PFSK-1 (cell line): Measurements from ENCODE around the gene BLCAP.

ENCODE experiments used
- FOXP2 ChIP-seq: optimal IDR thresholded peaks from 2 replicates; pipeline ENCODE3; 2011; ENCODE audit warnings: borderline replicate concordance, control low read depth, inconsistent platforms; ENCODE audit not compliant: insufficient read depth; ENCODE audit errors: extremely low read length, extremely low read depth
- POLR2AphosphoS5 ChIP-seq: IDR thresholded peaks from 2 replicates; pipeline ENCODE4 v1.6.1; 2012; ENCODE audit warnings: low read depth, mild to moderate bottlenecking, control low read depth, low read length, moderate library complexity
- SIN3A ChIP-seq: IDR thresholded peaks from 2 replicates; pipeline ENCODE4 v1.6.1; 2012; ENCODE audit warnings: mild to moderate bottlenecking, low read length, moderate library complexity, borderline replicate concordance; ENCODE audit not compliant: insufficient read depth
- TAF1 ChIP-seq: IDR thresholded peaks from 2 replicates; pipeline ENCODE4 v1.6.1; 2012; ENCODE audit warnings: low read length, control low read depth, borderline replicate concordance; ENCODE audit not compliant: insufficient read depth
- TF ChIP-seq, protein P1 (sequence below), 2 experiments: IDR thresholded peaks; 2 replicates each; pipeline versions ENCODE4 v1.6.1 to v1.8.0; 2011 to 2012; ENCODE audit warnings: low read depth in 2 of 2, low read length in 2 of 2, control low read depth in 1 of 2, inconsistent platforms in 1 of 2, mild to moderate bottlenecking in 1 of 2, moderate library complexity in 1 of 2; ENCODE audit not compliant: insufficient read depth in 1 of 2

BLCAP gene

DNA sequence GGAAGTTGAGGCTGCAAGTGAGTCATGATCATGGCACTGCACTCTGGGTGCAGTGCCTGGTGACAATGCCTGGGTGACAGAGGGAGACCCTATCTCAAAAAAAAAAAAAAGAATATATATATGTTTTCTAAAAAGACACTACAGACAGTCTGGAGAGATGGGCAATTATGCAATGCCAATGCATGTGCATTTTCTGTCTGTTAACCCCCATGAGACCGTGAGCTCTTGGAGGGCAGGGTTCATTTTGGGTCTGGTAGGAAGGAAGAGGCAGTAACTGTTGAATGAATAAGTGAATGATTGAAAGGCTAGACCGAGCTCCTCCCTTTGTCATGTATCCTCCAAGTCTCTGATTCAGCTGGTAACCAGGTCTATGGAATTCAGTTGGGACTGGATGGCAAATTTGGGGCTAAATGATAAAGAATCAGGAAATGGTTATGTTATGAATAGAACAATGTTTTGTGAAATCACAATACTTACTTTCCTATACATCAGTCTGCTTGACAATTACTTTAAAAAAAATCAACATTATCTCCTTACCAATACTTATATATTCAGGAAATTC is 5.6 kb upstream of the BLCAP start:
- TF ChIP-seq FOXP2 = no peak
- TF ChIP-seq, protein P1, sequence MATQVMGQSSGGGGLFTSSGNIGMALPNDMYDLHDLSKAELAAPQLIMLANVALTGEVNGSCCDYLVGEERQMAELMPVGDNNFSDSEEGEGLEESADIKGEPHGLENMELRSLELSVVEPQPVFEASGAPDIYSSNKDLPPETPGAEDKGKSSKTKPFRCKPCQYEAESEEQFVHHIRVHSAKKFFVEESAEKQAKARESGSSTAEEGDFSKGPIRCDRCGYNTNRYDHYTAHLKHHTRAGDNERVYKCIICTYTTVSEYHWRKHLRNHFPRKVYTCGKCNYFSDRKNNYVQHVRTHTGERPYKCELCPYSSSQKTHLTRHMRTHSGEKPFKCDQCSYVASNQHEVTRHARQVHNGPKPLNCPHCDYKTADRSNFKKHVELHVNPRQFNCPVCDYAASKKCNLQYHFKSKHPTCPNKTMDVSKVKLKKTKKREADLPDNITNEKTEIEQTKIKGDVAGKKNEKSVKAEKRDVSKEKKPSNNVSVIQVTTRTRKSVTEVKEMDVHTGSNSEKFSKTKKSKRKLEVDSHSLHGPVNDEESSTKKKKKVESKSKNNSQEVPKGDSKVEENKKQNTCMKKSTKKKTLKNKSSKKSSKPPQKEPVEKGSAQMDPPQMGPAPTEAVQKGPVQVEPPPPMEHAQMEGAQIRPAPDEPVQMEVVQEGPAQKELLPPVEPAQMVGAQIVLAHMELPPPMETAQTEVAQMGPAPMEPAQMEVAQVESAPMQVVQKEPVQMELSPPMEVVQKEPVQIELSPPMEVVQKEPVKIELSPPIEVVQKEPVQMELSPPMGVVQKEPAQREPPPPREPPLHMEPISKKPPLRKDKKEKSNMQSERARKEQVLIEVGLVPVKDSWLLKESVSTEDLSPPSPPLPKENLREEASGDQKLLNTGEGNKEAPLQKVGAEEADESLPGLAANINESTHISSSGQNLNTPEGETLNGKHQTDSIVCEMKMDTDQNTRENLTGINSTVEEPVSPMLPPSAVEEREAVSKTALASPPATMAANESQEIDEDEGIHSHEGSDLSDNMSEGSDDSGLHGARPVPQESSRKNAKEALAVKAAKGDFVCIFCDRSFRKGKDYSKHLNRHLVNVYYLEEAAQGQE (IDR thresholded peaks at IDR 0.05; ENCODE audit: insufficient read depth in 1 of 2, low read depth in 2 of 2, low read length in 2 of 2) = no peak
- TF ChIP-seq SIN3A = no peak
- TF ChIP-seq POLR2AphosphoS5 = no peak
- no peak for TF ChIP-seq TAF1

DNA sequence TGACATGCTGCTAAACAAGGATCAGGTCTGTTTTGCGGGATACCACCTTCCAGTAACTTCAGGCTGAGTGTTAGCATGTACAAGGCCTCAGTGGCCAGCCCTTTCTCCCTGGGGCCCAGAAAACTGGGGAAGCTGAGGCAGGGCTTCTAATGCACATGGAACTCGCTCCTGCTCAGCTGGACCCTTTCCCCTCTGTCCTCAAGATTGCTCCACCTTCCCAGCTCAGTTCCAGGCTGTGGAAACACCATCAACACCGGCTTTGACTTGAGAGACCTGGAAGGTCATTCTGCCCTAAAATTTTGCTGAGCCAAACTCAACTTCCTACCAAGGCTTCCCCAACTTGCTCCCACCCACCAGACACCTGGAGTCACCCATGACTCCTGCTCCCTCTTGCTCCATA is 4.2 kb upstream of the BLCAP start:
- TF ChIP-seq TAF1 (no peak), SIN3A (no peak), FOXP2 (no peak), POLR2AphosphoS5 (no peak)
- TF ChIP-seq, protein P1 (IDR thresholded peaks at IDR 0.05; ENCODE audit: insufficient read depth in 1 of 2, low read depth in 2 of 2, low read length in 2 of 2) = no peak

DNA sequence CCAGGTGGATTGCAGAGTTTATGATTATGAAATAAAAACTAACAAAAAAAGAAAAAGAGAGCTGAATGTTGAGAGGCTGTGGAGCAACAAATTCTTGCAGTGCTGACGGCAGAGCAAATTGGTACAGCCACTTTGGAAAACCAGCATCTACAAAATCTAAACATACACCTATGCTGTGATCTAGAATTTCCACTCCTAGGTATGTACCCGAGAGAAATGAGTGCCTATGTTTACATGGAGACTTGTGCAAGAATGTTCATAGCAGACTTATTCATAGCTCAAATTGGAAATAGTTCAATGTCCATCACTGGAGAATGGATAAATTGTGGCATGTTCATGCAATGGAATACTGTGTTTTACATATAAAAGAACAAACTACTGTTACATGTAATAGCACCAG is 3.0 kb upstream of the BLCAP start:
- TF ChIP-seq TAF1 = no peak

DNA sequence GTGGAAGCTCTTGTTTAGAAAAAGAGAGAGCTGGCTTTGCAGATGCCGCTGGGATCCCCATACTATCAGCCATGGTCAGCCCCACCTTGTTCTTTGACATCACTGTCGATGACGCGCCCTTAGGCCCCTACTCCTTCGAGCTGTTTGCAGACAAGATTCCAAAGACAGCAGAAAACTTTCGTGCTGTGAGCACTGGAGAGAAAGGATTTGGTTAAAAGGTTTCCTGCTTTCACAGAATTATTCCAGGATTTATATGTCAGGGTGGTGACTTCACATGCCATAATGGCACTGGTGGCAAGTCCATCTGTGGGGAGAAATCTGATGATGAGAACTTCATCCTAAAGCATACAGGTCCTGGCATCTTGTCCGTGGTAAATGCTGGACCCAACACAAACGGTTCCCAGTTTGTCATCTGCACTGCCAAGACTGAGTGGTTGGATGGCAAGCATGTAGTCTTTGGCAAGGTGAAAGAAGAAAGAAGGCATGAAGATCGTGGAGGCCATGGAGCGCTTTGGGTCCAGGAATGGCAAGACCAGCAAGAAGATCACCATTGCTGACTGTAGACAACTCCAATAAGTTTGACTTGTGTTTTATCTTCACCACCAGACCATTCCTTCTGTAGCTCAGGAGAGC is 2.4 kb upstream of the BLCAP start:
- TF ChIP-seq, protein P1 (IDR thresholded peaks at IDR 0.05; ENCODE audit: insufficient read depth in 1 of 2, low read depth in 2 of 2, low read length in 2 of 2) = no peak
- TF ChIP-seq TAF1 (no peak), POLR2AphosphoS5 (no peak), SIN3A (no peak), FOXP2 (no peak)

DNA sequence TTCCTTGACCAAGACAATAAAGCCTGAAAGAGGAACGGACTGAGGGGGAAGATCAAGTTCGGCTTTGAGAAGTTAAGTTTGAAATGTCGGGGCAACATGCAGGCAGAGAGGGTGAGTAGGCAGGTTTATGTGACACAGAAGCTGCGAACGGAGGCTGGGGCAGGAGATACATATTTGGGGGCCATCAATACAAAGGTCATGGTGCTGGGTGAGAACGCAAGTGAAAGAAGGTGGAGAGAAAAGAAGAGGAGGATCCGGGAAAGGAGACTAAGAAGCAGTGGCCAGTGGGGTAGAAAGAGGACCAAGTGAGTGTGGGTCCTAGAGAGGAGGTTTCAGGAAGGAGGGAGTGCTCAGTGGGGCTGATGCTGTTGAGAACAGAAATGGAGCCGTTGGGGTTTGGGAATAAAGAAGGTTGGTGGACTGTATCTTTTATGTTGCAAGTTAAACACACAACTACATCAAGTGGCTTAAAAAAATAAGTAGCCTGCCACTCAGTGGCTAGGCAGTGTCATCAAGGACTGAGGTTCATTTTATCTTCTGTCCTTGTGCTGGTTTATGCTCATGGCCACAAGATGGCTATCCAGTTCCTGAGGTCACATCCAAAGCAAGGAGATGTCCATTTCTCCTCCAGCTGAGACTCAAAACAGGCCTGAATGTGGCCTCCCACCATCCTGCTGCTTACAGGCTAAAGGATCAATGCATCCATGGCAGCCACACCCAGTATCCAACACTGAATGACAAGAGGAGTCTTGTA is 1.7 kb upstream of the BLCAP start:
- TF ChIP-seq, protein P1 (IDR thresholded peaks at IDR 0.05; ENCODE audit: insufficient read depth in 1 of 2, low read depth in 2 of 2, low read length in 2 of 2) = no peak
- TF ChIP-seq POLR2AphosphoS5 (no peak), SIN3A (no peak), FOXP2 (no peak), TAF1 (no peak)
